Endometrial microvascular endothelial cells (primary cell): ENCODE measurements around the gene RNASEH2B. TPM values are rescaled to one million over a fixed set of nuclear protein-coding genes. Genes with fewer than 3 reads are reported as not detected.

Experiments used
- in situ Hi-C: cut with HindIII; loops from 2 replicates; pipeline ENCODE4 v1.10.0; 2017; ENCODE audit warnings: low sequenced_read_pairs, low pct_unique_long_range_greater_than_20kb; ENCODE audit errors: inconsistent ontology term
- total RNA-seq: library from RNA; depleted of rRNA; stranded (reverse); fragments of >200 nt; gene quantifications from one replicate; pipeline ENCODE4 v1.2.3, GENCODE V29; 2015; ENCODE audit errors: inconsistent ontology term

The RNASEH2B gene
- total RNA-seq, 1 donor from 2014 or later, result 33.9 TPM

- in situ Hi-C loops, result no loop called here
Measured at GRCh38 chr13:50928102-50928501, 18.5 kb downstream of the RNASEH2B start.

GRCh38 chr13:50928659-50929462 is 19.3 kb downstream of the RNASEH2B start:
- in situ Hi-C loops, result no loop called here

- in situ Hi-C loops, result no loop called here
Measured at GRCh38 chr13:50932091-50932490, 22.5 kb downstream of the RNASEH2B start.

- in situ Hi-C loops, result no loop called here
Measured at GRCh38 chr13:50934735-50935435, 25.3 kb downstream of the RNASEH2B start.

- in situ Hi-C loops, result no loop called here
Measured at GRCh38 chr13:50936679-50937078, 27.1 kb downstream of the RNASEH2B start.

GRCh38 chr13:50940509-50940908 is 30.9 kb downstream of the RNASEH2B start:
- in situ Hi-C loops, result no loop called here

GRCh38 chr13:50941146-50941545 is 31.6 kb downstream of the RNASEH2B start:
- in situ Hi-C loops, result no loop called here

- in situ Hi-C loops, result no loop called here
Measured at GRCh38 chr13:50942630-50943311, 33.2 kb downstream of the RNASEH2B start.

- in situ Hi-C loops, result no loop called here
Measured at GRCh38 chr13:50945669-50946068, 36.1 kb downstream of the RNASEH2B start.

- in situ Hi-C loops, result no loop called here
Measured at GRCh38 chr13:50948601-50949000, 39.0 kb downstream of the RNASEH2B start.

- in situ Hi-C loops, result no loop called here
Measured at GRCh38 chr13:50950849-50951248, 41.3 kb downstream of the RNASEH2B start.

GRCh38 chr13:50951366-50951765 is 41.8 kb downstream of the RNASEH2B start:
- in situ Hi-C loops, result no loop called here

- in situ Hi-C loops, result no loop called here
Measured at GRCh38 chr13:50955241-50955640, 45.6 kb downstream of the RNASEH2B start.

GRCh38 chr13:50955798-50956197 is 46.2 kb downstream of the RNASEH2B start:
- in situ Hi-C loops, result no loop called here

- in situ Hi-C loops, result no loop called here
Measured at GRCh38 chr13:50957620-50958019, 48.0 kb downstream of the RNASEH2B start.

- in situ Hi-C loops, result no loop called here
Measured at GRCh38 chr13:50969691-50970090, 60.1 kb downstream of the RNASEH2B start.

GRCh38 chr13:50970956-50971355 is 61.4 kb downstream of the RNASEH2B start:
- in situ Hi-C loops, result no loop called here

GRCh38 chr13:50974268-50974667 is 64.7 kb downstream of the RNASEH2B start:
- in situ Hi-C loops, result no loop called here

- in situ Hi-C loops, result no loop called here
Measured at GRCh38 chr13:50979187-50979586, 69.6 kb downstream of the RNASEH2B start.

GRCh38 chr13:50981686-50982085 is 72.1 kb downstream of the RNASEH2B start:
- in situ Hi-C loops, result no loop called here
